Osteocyte (in vitro differentiated cells): ENCODE measurements around the gene BSDC1. TPM values are rescaled to one million over a fixed set of nuclear protein-coding genes. Genes with fewer than 3 reads are reported as not detected.
A peak's percentile ranks its signal among the peaks of the same experiment; 100 is the strongest.

Source experiments
- DNase-seq: peaks from one replicate; pipeline ENCODE4 v3.0.0; 2021; ENCODE audit warnings: mixed read lengths; ENCODE audit not compliant: unreplicated experiment; ENCODE audit errors: extremely low spot score
- H3K27ac Mint-ChIP-seq: one replicate; pipeline ENCODE4 v1.8.0; 2021; ENCODE audit warnings: mild to moderate bottlenecking, mixed read lengths; ENCODE audit not compliant: unreplicated experiment
- H3K27me3 Mint-ChIP-seq: one replicate; pipeline ENCODE4 v1.8.0; 2021; ENCODE audit warnings: mixed read lengths; ENCODE audit not compliant: unreplicated experiment
- H3K36me3 Mint-ChIP-seq: one replicate; pipeline ENCODE4 v1.8.0; 2021; ENCODE audit warnings: mixed read lengths; ENCODE audit not compliant: unreplicated experiment
- H3K4me1 Mint-ChIP-seq: one replicate; pipeline ENCODE4 v1.8.0; 2021; ENCODE audit warnings: mixed read lengths; ENCODE audit not compliant: unreplicated experiment
- H3K4me3 Mint-ChIP-seq: one replicate; pipeline ENCODE4 v1.8.0; 2021; ENCODE audit warnings: mild to moderate bottlenecking, moderate library complexity, mixed read lengths; ENCODE audit not compliant: unreplicated experiment
- H3K9me3 Mint-ChIP-seq: one replicate; pipeline ENCODE4 v1.8.0; 2021; ENCODE audit warnings: mixed read lengths; ENCODE audit not compliant: unreplicated experiment
- total RNA-seq: library from RNA; stranded (reverse); gene quantifications from 2 replicates; pipeline ENCODE4 v1.2.1, GENCODE V29; 2021
- TF ChIP-seq, protein P1 (sequence below): fragments of 200-600 bp; sonication (generic); IDR thresholded peaks from 2 replicates; pipeline ENCODE4 v1.5.0; 2021; ENCODE audit warnings: antibody characterized with exemption, mild to moderate bottlenecking, moderate library complexity

The BSDC1 gene
- total RNA-seq, 1 donor from 2014 or later, result 77.4 TPM

DNA sequence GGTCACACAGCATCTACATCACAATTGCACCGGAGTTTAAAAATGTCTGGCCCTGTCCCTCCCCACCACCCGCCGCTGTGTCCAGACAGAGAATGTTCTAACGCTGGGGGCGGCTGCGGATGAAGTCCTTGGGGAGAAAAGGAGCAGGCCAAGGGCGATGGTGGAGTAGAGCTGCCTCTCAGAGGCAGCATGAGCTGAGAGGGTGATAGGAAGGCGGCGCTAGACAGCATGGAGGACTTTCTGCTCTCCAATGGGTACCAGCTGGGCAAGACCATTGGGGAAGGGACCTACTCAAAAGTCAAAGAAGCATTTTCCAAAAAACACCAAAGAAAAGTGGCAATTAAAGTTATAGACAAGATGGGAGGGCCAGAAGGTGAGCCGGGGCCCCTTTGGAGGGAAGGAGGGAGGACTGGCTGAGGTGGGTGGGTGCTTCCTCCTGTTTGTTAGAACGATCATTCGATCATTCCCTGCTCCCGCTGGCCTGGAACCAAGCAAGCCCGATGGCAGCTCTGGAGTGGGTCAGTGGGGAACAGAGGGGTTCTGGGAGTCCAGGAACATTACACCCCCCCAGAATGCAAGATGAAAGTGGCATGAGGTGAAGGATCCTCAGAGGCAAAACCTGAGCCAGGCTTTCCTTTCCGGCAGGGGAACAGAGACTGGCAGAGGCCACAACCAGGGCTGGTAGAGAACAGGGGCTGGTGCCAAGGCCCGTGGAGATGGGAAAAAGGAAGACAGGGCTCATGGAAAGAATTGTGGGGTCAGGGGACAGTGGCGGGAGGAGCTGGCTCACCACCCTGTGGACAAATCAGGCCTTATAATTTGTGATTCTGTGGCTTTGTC, 31.5 kb downstream of the BSDC1 start, which contains the start of the genes FAM229A and TSSK3:
Gene FAM229A, minus strand, starts transcription at position 12 of the 840 bp plus-strand sequence. CDS start 394 bp downstream, outside the sequence.
Gene TSSK3, plus strand, starts transcription at position 66 of the 840 bp plus-strand sequence. Its CDS starts 163 bp downstream, at position 229.
- Mint-ChIP-seq H3K9me3 (no peaks in the 10 kb centered on the region), H3K4me1 (peaks cover 9% of the 10 kb centered on the region), H3K4me3 (peak within 1 kb of the TSS; percentile 49), H3K27me3 (no peaks in the 10 kb centered on the region), H3K36me3 (peaks cover 17% of the 10 kb centered on the region), H3K27ac (peak within 1 kb of the TSS; percentile 73)
- TF ChIP-seq, protein P1, sequence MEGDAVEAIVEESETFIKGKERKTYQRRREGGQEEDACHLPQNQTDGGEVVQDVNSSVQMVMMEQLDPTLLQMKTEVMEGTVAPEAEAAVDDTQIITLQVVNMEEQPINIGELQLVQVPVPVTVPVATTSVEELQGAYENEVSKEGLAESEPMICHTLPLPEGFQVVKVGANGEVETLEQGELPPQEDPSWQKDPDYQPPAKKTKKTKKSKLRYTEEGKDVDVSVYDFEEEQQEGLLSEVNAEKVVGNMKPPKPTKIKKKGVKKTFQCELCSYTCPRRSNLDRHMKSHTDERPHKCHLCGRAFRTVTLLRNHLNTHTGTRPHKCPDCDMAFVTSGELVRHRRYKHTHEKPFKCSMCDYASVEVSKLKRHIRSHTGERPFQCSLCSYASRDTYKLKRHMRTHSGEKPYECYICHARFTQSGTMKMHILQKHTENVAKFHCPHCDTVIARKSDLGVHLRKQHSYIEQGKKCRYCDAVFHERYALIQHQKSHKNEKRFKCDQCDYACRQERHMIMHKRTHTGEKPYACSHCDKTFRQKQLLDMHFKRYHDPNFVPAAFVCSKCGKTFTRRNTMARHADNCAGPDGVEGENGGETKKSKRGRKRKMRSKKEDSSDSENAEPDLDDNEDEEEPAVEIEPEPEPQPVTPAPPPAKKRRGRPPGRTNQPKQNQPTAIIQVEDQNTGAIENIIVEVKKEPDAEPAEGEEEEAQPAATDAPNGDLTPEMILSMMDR, result no peak
- DNase-seq, result no peak

DNA sequence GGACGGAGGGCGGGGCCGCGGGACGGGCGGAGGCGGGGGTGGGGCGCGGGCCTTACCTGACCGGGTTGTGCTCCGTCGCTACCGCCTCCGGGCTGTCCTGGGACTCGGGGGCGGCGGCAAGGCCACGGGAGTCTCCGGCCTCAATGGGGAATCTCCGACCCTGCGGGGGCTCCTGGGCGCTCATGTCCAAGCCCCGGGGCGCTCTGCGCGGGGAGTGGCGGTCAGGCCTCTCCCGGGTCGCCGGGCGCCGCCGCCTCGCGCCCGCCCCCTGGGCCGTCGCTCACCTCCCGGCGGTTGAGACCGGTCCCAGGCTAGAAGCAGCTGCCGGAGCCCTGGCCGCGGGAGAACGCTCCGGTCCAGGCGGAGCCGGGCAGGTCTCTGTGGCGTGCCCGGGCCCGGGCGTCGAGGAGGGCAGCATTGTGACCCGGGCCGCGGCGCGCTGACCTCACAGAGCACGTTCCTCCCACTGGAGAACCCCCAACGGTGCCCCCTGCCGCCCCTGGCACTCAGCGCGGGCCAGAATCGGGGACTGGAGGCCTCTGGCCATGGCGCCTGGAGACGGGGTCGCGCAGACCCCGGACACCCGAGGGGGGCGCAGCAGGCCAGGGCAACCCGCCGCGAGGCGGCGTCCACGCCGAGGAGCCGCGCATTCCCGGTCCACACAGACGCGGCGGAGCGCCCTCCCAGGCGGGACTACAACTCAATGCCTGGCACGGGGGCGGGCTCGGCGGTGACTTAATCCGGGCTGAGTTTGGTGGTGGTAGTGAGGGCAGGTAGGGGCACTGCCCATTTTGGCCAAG, 32.4 kb downstream of the BSDC1 start:
- no peak for DNase-seq
- Mint-ChIP-seq H3K27ac (no peak overlapping the region), H3K4me3 (no peak overlapping the region), H3K4me1 (peaks cover 9% of the 10 kb centered on the region), H3K36me3 (peaks cover 15% of the 10 kb centered on the region), H3K27me3 (no peaks in the 10 kb centered on the region), H3K9me3 (no peaks in the 10 kb centered on the region)
- TF ChIP-seq, protein P1, result peak; percentile 25

DNA sequence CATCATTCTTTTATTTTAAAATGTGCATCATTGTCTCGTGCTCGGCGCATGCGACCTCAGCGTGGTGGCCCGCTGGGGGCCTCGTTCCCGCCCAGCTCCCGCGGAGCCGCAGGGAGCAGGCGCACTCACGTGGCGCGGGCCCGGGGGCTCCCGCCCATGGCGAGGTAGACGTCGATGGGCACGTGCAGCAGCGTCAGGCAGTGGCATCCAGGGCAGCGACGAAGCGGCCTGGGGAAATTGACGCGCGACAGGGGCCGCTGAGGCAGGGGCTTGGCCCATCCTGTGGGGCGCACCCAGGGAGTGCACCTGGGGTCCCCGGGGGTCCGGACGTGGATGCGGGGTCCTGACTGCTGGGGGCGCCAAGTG, 33.0 kb downstream of the BSDC1 start:
- peaks cover 9% of the 10 kb centered on the region for H3K4me1 Mint-ChIP-seq
- H3K36me3 Mint-ChIP-seq, result peaks cover 14% of the 10 kb centered on the region
- DNase-seq, result no peak
- no peaks in the 10 kb centered on the region for H3K9me3 Mint-ChIP-seq
- TF ChIP-seq, protein P1, result no peak
- no peak overlapping the region for H3K27ac Mint-ChIP-seq
- no peak overlapping the region for H3K4me3 Mint-ChIP-seq
- H3K27me3 Mint-ChIP-seq, result no peaks in the 10 kb centered on the region

DNA sequence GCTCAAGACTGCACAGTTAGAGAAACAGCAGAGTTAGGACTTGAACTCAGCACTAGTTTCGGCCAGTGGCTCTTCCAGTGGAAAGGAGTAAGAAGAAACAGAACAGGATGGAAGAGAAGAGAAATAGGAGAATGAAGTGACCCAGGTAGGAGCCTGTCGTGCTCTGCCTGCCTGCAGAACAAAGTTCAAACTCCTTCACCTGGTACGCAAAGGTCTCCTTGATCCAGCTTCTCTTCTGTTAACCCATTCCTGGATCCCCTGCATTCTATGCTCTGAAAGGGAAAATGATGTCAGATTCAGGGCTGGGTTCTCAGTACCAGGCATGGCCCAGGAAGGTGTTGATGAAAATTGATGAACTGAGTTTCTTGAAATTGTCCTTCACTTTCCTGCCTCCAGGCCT, 35.8 kb downstream of the BSDC1 start:
- H3K9me3 Mint-ChIP-seq, result no peaks in the 10 kb centered on the region
- peaks cover 18% of the 10 kb centered on the region for H3K36me3 Mint-ChIP-seq
- no peak overlapping the region for H3K27ac Mint-ChIP-seq
- no peaks in the 10 kb centered on the region for H3K27me3 Mint-ChIP-seq
- no peak overlapping the region for H3K4me3 Mint-ChIP-seq
- no peak for DNase-seq
- H3K4me1 Mint-ChIP-seq, result peaks cover 15% of the 10 kb centered on the region
- TF ChIP-seq, protein P1, result no peak

DNA sequence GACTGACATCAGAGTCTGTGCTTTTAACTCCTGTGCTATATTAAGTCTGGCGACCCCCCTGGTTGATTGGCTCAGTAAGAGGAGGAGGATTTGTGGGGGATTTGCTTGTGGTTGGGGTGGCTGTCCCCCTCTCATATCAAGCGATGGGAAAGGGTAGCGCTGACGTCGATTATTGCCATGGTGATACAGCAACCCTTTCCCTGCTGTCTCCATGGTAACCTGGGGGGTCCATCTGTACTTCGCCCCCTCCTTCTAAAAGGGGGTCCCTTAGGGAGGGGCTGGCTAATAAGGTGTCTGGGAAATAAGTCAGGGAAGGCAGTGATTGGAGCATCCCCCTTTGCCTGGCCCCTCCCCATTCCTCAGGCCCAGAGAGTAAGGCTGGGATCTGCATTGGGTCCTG, 36.6 kb downstream of the BSDC1 start:
- peaks cover 20% of the 10 kb centered on the region for H3K36me3 Mint-ChIP-seq
- no peaks in the 10 kb centered on the region for H3K27me3 Mint-ChIP-seq
- H3K4me1 Mint-ChIP-seq, result peaks cover 20% of the 10 kb centered on the region
- no peak for DNase-seq
- TF ChIP-seq, protein P1, result no peak
- H3K9me3 Mint-ChIP-seq, result no peaks in the 10 kb centered on the region
- H3K4me3 Mint-ChIP-seq, result no peak overlapping the region
- H3K27ac Mint-ChIP-seq, result no peak overlapping the region
